ENCODE results near the gene ALDH3B1.

GRCh38 chr11:68044898-68045351, 34.8 kb downstream of the ALDH3B1 start:
- TF ChIP-seq EZH2 (IDR thresholded peaks at IDR 0.05): no peak
- no peak for TF ChIP-seq POLR2AphosphoS5 (IDR thresholded peaks at IDR 0.05; ENCODE audit: borderline replicate concordance, low read depth, low read length)
- no peak for TF ChIP-seq FOXP2 (optimal IDR thresholded peaks at IDR 0.05; ENCODE audit: control extremely low read depth, extremely low read length, insufficient read depth)

All from SK-N-MC (cell line).